ENCODE measurements around the gene COMT.

COMT gene

DNA sequence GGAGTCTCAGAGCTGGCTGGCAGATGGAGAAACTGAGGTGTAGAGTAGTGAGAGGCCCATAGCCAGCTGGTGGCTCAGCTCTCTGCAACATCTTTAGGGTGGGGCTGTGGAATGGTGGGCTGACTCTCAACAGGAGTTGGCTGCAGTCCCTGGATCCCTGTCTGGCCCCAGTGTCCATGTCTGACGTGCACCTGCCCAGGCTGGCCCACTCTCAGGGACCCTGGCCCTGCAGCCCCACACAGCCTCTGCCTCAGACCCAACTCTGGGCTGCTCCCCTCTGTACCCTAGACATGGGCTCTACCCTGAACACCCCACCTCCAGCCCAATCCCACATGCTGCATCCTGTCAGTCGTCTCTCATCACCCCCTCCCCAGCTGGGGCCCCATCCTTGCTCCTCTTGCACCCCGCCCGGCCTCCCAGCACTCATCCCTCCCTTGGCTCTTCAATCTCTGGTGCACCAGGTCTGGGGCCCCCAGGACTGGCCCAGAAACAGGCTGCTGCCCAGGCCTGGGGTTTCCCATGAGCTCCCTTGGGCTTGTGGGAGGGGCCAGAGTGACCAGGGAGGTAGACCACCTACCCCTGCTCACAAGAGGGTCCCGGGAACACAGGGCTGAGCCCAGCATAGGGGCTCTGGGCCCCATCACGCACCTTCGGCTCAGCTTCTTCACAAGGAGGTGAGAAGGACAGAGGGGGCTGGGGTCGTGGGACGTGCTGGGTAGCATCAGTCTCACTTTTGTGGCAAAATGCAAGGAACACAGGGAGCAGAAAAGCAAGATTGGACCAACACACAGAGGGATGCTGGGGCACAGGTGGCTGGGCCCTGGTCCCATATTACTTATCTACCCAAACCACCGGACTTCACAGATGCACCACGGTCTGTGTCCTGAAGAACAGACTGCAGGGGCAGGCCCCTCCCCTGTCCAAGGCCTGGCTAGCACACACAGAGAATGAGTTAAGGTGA is 43.6 kb downstream of the COMT start:
- H3K79me1 ChIP-seq (ENCODE audit: low read length): no peaks in the 10 kb centered on the region

DNA sequence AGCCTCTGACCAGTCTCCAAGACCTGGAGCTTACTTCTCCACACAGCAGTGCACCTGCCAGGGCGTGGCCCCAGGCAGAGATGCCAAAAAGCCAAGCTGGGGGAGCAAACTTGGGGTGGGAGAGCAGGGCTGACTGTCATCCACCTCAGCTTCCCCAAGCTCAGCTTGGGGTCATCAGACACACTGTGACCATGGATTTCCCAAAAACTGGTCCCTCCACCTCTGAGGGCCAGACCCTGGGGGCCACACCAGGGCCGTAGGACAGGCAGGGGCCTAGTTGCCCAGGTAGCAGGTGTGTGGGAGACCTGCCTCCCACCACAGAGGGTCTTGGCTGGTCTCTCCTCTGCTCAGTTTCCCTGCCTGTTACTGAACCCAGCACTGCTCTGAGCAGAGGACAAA is 44.4 kb downstream of the COMT start:
- H3K27ac ChIP-seq (ENCODE audit: low read depth, low read length): no peak overlapping the region
- no peak overlapping the region for H3K4me3 ChIP-seq (ENCODE audit: low read depth, low read length)
- peak overlapping the region; percentile 94 for H3K4me2 ChIP-seq (ENCODE audit: low read length)
- no peak overlapping the region for H3K23ac ChIP-seq (ENCODE audit: low read length)
- no peak overlapping the region for H2BK120ac ChIP-seq (ENCODE audit: insufficient read depth, low read length, poor library complexity)
- no peak for DNase-seq
- no peak overlapping the region for H2BK5ac ChIP-seq (ENCODE audit: low read depth, low read length, poor library complexity)
- H3K9ac ChIP-seq (ENCODE audit: low read length): no peak overlapping the region
- peaks cover 0 to 3% of the 10 kb centered on the region in 2 experiments for H3K36me3 ChIP-seq (ENCODE audit: control insufficient read depth in 1 of 2, insufficient read depth in 2 of 2, low read length in 2 of 2)
- no peaks in the 10 kb centered on the region for H3K27me3 ChIP-seq (ENCODE audit: insufficient read depth, low read length)
- no peak overlapping the region for H2AK5ac ChIP-seq (ENCODE audit: low read length)
- H4K8ac ChIP-seq (ENCODE audit: low read depth, low read length): no peak overlapping the region
- no peaks in the 10 kb centered on the region for H3K9me3 ChIP-seq (ENCODE audit: insufficient read depth, low read depth, low read length)
- no peak overlapping the region for H4K91ac ChIP-seq (ENCODE audit: low read depth, low read length)
- no peak overlapping the region for H4K12ac ChIP-seq (ENCODE audit: low read depth, low read length)
- no peak overlapping the region for H2BK12ac ChIP-seq (ENCODE audit: low read length)
- no peaks in the 10 kb centered on the region for H3K79me1 ChIP-seq (ENCODE audit: low read length)
- H2AFZ ChIP-seq (ENCODE audit: insufficient read depth, low read length, poor library complexity): peak overlapping the region; percentile 26
- no peak overlapping the region for H3K18ac ChIP-seq (ENCODE audit: low read length)
- peaks cover 2% of the 10 kb centered on the region for H3K79me2 ChIP-seq (ENCODE audit: control insufficient read depth, insufficient read depth, low read length, poor library complexity)
- WGBS (ENCODE audit: extremely low coverage, insufficient coverage, insufficient read length): no CpG with 5 or more reads among the region's 2 CpGs
- no peak overlapping the region for H3K4ac ChIP-seq (ENCODE audit: low read depth, low read length)
- H3K14ac ChIP-seq (ENCODE audit: low read length): no peak overlapping the region
- peaks cover 13 to 14% of the 10 kb centered on the region in 2 experiments for H3K4me1 ChIP-seq (ENCODE audit: control insufficient read depth in 1 of 2, insufficient read depth in 2 of 2, low read length in 2 of 2)

More for the DNA sequence above, 43.6 kb downstream of the COMT start:
- no peak overlapping the region for H3K4me2 ChIP-seq (ENCODE audit: low read length)
- no peak overlapping the region for H2BK12ac ChIP-seq (ENCODE audit: low read length)
- H3K36me3 ChIP-seq (ENCODE audit: control insufficient read depth in 1 of 2, insufficient read depth in 2 of 2, low read length in 2 of 2): peaks cover 0 to 4% of the 10 kb centered on the region in 2 experiments
- H3K9me3 ChIP-seq (ENCODE audit: insufficient read depth, low read depth, low read length): no peaks in the 10 kb centered on the region
- no peak overlapping the region for H3K27ac ChIP-seq (ENCODE audit: low read depth, low read length)
- no peak overlapping the region for H2AFZ ChIP-seq (ENCODE audit: insufficient read depth, low read length, poor library complexity)
- H3K4me1 ChIP-seq (ENCODE audit: control insufficient read depth in 1 of 2, insufficient read depth in 2 of 2, low read length in 2 of 2): peaks cover 13 to 14% of the 10 kb centered on the region in 2 experiments
- H3K18ac ChIP-seq (ENCODE audit: low read length): no peak overlapping the region
- no peak overlapping the region for H3K9ac ChIP-seq (ENCODE audit: low read length)
- no peak overlapping the region for H3K4me3 ChIP-seq (ENCODE audit: low read depth, low read length)
- H2BK120ac ChIP-seq (ENCODE audit: insufficient read depth, low read length, poor library complexity): no peak overlapping the region
- no CpG with 5 or more reads among the region's 11 CpGs for WGBS (ENCODE audit: extremely low coverage, insufficient coverage, insufficient read length)
- no peak overlapping the region for H4K12ac ChIP-seq (ENCODE audit: low read depth, low read length)
- no peak overlapping the region for H2BK5ac ChIP-seq (ENCODE audit: low read depth, low read length, poor library complexity)
- DNase-seq: no peak
- no peak overlapping the region for H3K23ac ChIP-seq (ENCODE audit: low read length)
- no peak overlapping the region for H3K4ac ChIP-seq (ENCODE audit: low read depth, low read length)
- H4K8ac ChIP-seq (ENCODE audit: low read depth, low read length): no peak overlapping the region
- H4K91ac ChIP-seq (ENCODE audit: low read depth, low read length): no peak overlapping the region
- H3K79me2 ChIP-seq (ENCODE audit: control insufficient read depth, insufficient read depth, low read length, poor library complexity): peaks cover 2% of the 10 kb centered on the region
- H3K14ac ChIP-seq (ENCODE audit: low read length): no peak overlapping the region
- H3K27me3 ChIP-seq (ENCODE audit: insufficient read depth, low read length): no peaks in the 10 kb centered on the region
- H2AK5ac ChIP-seq (ENCODE audit: low read length): no peak overlapping the region

DNA sequence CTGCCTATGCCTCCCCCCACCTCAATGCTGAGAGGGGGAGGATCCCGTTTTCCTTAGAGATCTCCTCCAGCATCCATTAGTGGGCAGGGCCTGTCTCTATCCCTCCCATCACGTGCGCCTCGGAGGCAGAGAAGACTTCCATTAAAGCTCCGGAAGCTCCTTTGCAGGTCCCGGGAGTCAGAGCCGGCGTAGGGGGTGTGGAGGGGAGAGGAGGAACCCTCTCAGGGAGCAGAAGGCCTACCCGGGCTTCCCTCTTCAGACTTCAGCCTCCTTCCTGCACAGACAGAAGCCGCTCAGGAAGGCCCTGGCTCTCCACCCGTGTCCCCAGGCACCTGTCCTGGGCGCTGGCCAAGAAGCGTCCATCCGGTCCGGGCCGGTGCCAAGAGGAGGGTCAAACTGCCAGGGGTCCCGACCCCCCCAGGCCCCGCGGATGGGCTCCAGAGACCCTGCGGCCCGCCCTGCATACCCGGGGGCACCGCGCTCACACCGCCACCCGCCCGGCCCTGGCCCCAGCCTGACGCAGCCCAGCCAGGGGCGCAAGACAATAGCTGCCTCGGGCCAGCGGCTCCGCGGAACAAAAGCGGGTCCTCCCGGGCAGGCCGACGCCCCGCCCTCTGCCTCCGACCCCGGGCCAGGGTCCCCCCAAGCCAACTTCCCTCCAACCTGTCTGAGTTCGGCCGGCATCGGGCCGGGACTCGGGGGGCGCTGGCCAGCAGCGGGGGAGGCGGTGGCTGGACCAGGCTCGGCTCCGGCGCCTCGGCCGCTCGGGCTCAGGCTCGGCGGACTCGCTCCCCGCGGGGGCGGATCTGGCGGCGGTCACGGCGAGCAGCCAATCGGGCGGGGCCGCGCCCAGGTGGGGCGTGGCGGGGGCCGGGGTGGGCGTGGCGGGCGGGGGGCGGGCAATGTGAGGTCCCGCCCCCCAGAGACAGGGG is 45.1 kb downstream of the COMT start:
- H2AK5ac ChIP-seq (ENCODE audit: low read length): no peak overlapping the region
- H3K14ac ChIP-seq (ENCODE audit: low read length): peak overlapping the region; percentile 41
- peak overlapping the region; percentile 74 for H3K4me3 ChIP-seq (ENCODE audit: low read depth, low read length)
- no CpG with 5 or more reads among the region's 76 CpGs for WGBS (ENCODE audit: extremely low coverage, insufficient coverage, insufficient read length)
- no peak overlapping the region for H2BK5ac ChIP-seq (ENCODE audit: low read depth, low read length, poor library complexity)
- H3K9me3 ChIP-seq (ENCODE audit: insufficient read depth, low read depth, low read length): no peaks in the 10 kb centered on the region
- peak overlapping the region; percentile 94 for H3K4me2 ChIP-seq (ENCODE audit: low read length)
- no peaks in the 10 kb centered on the region for H3K27me3 ChIP-seq (ENCODE audit: insufficient read depth, low read length)
- peaks cover 13 to 14% of the 10 kb centered on the region in 2 experiments for H3K4me1 ChIP-seq (ENCODE audit: control insufficient read depth in 1 of 2, insufficient read depth in 2 of 2, low read length in 2 of 2)
- H3K4ac ChIP-seq (ENCODE audit: low read depth, low read length): no peak overlapping the region
- peak overlapping the region; percentile 61 for H4K8ac ChIP-seq (ENCODE audit: low read depth, low read length)
- peak overlapping the region; percentile 55 for H2AFZ ChIP-seq (ENCODE audit: insufficient read depth, low read length, poor library complexity)
- peak overlapping the region; percentile 54 for H3K18ac ChIP-seq (ENCODE audit: low read length)
- no peak overlapping the region for H2BK12ac ChIP-seq (ENCODE audit: low read length)
- no peak overlapping the region for H3K23ac ChIP-seq (ENCODE audit: low read length)
- no peak overlapping the region for H2BK120ac ChIP-seq (ENCODE audit: insufficient read depth, low read length, poor library complexity)
- H3K27ac ChIP-seq (ENCODE audit: low read depth, low read length): no peak overlapping the region
- H3K36me3 ChIP-seq (ENCODE audit: control insufficient read depth in 1 of 2, insufficient read depth in 2 of 2, low read length in 2 of 2): no peaks in the 10 kb centered on the region
- H4K91ac ChIP-seq (ENCODE audit: low read depth, low read length): peak overlapping the region; percentile 32
- peak; percentile 47 to 79 for DNase-seq
- peak overlapping the region; percentile 64 for H3K9ac ChIP-seq (ENCODE audit: low read length)
- no peaks in the 10 kb centered on the region for H3K79me1 ChIP-seq (ENCODE audit: low read length)
- peaks cover 2% of the 10 kb centered on the region for H3K79me2 ChIP-seq (ENCODE audit: control insufficient read depth, insufficient read depth, low read length, poor library complexity)
- H4K12ac ChIP-seq (ENCODE audit: low read depth, low read length): no peak overlapping the region
